Measurements from ENCODE around the gene THSD7B.

- TF ChIP-seq PITX1 (CRISPR knock-in tag; IDR thresholded peaks at IDR 0.05) (no peak), ZBTB10 (CRISPR knock-in tag; IDR thresholded peaks at IDR 0.05; ENCODE audit: borderline replicate concordance) (no peak), POLR2AphosphoS5 (IDR thresholded peaks at IDR 0.05; ENCODE audit: low read depth, low read length) (no peak), SRSF1 (optimal IDR thresholded peaks at IDR 0.05; ENCODE audit: low read depth, low read length) (no peak)
Observed at GRCh38 chr2:137676346-137676745, 911.0 kb downstream of the THSD7B start.

Measured in HepG2 (cell line).